NT2/D1 (cell line): ENCODE measurements around the gene INF2.
A peak's percentile ranks its signal among the peaks of the same experiment; 100 is the strongest.
"Not testable (repeated sequence)": the region's sequence is repeated elsewhere in the genome, so short reads cannot be mapped to it uniquely, and the experiment has no call there.

Experiments used
- DNase-seq: peaks from one replicate; pipeline ENCODE4 v3.0.0-alpha.2; 2011; ENCODE audit warnings: low read depth, low spot score
- H3K27me3 ChIP-seq: 2 replicates; pipeline ENCODE4 v1.6.0; 2011; ENCODE audit warnings: mild to moderate bottlenecking; ENCODE audit not compliant: insufficient read length, insufficient read depth
- H3K36me3 ChIP-seq: 2 replicates; pipeline ENCODE4 v1.6.1; 2011; ENCODE audit warnings: mild to moderate bottlenecking, low read length, mixed read lengths; ENCODE audit not compliant: insufficient read depth, insufficient read length
- H3K4me1 ChIP-seq: 2 replicates; pipeline ENCODE4 v1.5.1; 2011; ENCODE audit not compliant: insufficient read depth, insufficient read length
- H3K4me3 ChIP-seq: 2 replicates; pipeline ENCODE4 v1.5.1; 2011; ENCODE audit warnings: low read depth; ENCODE audit not compliant: insufficient read length
- H3K9ac ChIP-seq: 2 replicates; pipeline ENCODE4 v1.6.0; 2011; ENCODE audit warnings: low read depth; ENCODE audit not compliant: insufficient read length
- H3K9me3 ChIP-seq: 2 replicates; pipeline ENCODE4 v1.5.1; 2011; ENCODE audit warnings: mild to moderate bottlenecking, low read length; ENCODE audit not compliant: insufficient read depth
- SUZ12 ChIP-seq: IDR thresholded peaks from 2 replicates; pipeline ENCODE4 v1.6.1; 2011; ENCODE audit not compliant: insufficient read length, insufficient read depth; ENCODE audit errors: extremely low read depth
- YY1 ChIP-seq: IDR thresholded peaks from 2 replicates; pipeline ENCODE4 v1.6.1; 2011; ENCODE audit not compliant: insufficient read length, insufficient read depth
- ZNF274 ChIP-seq: IDR thresholded peaks from 2 replicates; pipeline ENCODE4 v1.6.1; 2011; ENCODE audit warnings: mild to moderate bottlenecking, low read depth, low read length

INF2 gene

DNA sequence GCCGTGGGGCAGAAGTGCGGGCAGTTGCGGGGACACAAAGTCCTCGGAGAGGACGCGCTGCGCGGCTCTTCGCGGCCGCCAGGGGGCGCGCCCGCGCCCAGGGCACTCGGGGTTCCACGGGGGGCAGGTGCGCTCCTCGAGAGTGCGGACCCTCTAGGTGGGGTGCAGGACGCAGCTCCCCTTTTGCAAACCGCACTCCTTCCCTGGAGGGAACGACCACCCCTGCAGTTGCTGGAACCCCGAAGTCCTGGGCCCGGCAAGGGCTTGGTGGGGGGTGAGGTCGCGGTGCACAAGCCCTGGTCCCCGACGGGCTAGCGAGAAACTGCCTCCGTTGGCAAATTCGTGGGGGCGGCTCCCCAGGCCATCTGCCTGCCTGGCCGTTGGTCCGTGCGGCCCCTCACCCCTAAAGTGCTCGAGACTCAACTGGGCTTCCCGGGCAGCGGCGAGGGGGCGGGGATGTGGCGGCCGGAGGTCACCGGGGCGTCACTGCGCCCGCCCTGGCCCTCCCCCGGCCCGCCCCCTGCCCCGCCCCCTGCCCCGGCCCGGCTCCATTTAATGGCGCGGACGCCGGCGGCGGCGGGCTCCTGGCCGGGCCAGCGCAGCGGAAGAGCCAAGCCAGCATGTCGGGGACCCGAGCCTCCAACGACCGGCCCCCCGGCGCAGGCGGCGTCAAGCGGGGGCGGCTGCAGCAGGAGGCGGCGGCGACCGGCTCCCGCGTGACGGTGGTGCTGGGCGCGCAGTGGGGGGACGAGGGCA, 34.4 kb downstream of the INF2 start, which contains the start of gene ADSS1:
Gene ADSS1, plus strand, starts transcription at position 579 of the 756 bp plus-strand sequence. Its CDS starts 42 bp downstream, at position 621.
- peak within 1 kb of the TSS; percentile 72 for H3K9ac ChIP-seq
- no peaks in the 10 kb centered on the region for H3K27me3 ChIP-seq
- H3K4me3 ChIP-seq, result peak within 1 kb of the TSS; percentile 54
- peaks cover 18% of the 10 kb centered on the region for H3K4me1 ChIP-seq
- no peak for DNase-seq
- peaks cover 23% of the 10 kb centered on the region for H3K36me3 ChIP-seq
- TF ChIP-seq SUZ12, result no peak
- TF ChIP-seq YY1, result no peak
- TF ChIP-seq ZNF274, result no peak
- H3K9me3 ChIP-seq, result no peaks in the 10 kb centered on the region

DNA sequence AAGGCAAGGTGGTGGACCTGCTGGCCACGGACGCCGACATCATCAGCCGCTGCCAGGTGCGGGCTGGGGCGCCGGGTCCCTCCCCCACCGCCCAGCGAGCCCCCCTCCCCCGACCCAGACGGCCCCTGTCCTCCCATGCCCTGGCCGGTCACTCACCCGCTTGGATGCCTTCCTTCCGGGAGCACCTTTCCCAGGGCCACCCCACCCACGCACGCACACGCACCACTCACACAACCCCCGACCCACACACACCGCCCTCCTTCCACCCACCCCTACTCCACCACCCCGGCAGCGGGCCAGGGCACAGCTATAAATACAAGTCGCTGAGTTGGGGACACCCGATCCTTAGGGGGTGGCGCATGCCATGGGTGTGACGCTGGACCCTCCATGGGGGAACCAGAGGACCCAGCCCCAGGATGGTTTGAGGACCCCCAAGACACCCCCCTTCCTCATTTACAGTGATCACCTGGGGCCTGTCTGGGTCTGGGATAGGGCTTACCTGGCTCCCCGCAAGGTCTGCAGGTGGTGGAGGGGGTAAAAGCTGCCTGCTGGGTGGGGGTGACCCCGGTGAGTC, 35.1 kb downstream of the INF2 start:
- peak overlapping the region; percentile 72 for H3K9ac ChIP-seq
- no peaks in the 10 kb centered on the region for H3K27me3 ChIP-seq
- peaks cover 16% of the 10 kb centered on the region for H3K36me3 ChIP-seq
- H3K9me3 ChIP-seq, result no peaks in the 10 kb centered on the region
- no peak for DNase-seq
- no peak for TF ChIP-seq YY1
- TF ChIP-seq ZNF274, result no peak
- no peak for TF ChIP-seq SUZ12
- H3K4me1 ChIP-seq, result peaks cover 18% of the 10 kb centered on the region
- H3K4me3 ChIP-seq, result peak overlapping the region; percentile 54

DNA sequence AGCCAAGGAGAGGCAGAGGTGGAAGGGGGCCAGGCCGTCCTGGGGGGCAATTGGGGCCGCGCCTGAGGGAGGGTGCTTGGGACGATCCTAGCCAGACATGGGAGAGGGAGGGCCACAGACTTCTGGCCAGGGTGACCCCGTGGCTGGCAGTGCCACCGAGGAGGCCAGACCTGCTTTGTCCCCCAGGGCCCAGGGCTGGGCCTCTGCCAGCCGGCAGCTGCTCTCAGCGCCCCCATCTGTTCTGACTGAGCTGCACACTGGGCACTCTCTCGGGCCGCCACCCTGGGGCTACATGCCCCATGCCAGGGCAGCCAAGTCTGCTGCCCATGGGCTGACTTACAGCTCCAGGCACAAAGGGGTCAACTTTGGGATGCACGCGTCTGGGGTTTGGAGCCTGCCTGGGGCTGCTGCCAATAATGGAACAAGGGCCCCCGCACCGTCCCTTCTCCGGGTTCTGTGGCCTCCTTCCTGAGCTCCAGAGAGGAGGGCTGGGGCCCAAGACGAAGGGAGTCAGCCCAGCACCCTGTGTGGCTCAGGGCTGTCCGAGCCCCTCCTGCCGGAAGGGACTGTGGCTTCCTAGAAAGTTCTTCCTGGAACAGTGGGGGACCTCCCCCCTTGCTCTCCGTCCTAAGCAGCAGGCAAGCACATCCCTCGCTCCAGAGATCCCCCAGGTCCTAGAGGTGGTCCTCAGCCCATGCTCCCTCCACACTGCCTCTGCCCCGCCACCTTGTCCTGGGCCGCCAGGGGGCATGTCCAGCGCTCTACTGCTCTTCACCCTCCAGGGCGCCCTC, 35.8 kb downstream of the INF2 start:
- H3K4me1 ChIP-seq, result peaks cover 18% of the 10 kb centered on the region
- DNase-seq, result no peak
- H3K4me3 ChIP-seq, result peak overlapping the region; percentile 54
- no peaks in the 10 kb centered on the region for H3K27me3 ChIP-seq
- H3K36me3 ChIP-seq, result peaks cover 9% of the 10 kb centered on the region
- peak overlapping the region; percentile 72 for H3K9ac ChIP-seq
- no peaks in the 10 kb centered on the region for H3K9me3 ChIP-seq
- no peak for TF ChIP-seq ZNF274
- TF ChIP-seq SUZ12, result no peak
- no peak for TF ChIP-seq YY1

DNA sequence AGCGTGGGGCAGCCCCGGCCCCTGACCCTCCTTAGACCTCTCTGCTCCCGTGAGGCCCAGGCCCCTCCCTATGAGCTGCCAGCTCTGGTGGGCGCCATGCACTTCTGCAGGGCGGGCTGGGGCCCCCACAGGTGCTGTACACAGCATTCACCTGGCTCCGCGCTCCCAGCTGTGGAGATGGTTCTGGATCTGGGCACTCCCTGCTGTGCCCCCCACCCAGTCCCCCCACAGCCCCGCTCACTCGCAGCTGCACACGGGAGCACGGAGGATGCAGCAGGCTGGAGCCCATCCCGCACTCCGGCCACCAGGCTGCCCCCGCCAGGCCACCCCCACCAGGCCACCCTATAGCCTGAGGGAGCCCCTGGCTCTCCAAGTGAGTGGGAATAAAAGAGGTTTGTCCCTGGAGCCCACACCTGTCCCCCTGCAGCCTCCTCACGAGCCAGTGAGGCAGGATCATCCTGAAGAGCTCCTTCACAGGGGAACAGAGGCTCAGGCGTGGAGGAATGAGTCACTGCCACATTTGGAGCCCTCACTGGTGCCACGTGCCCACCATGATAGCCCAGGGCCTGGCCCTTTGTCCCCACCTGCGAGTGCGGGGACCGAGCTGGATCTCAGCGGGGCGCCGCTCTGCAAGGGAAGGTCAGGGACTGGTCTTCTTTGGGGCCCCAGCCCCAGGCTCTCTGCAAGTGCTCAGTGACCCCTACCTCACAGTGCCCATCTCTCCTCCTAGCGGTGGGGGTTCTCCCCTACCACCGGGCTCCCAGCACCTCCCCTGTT, 36.5 kb downstream of the INF2 start:
- H3K9me3 ChIP-seq, result no peaks in the 10 kb centered on the region
- DNase-seq, result no peak
- no peak overlapping the region for H3K4me3 ChIP-seq
- H3K4me1 ChIP-seq, result peaks cover 18% of the 10 kb centered on the region
- peaks cover 9% of the 10 kb centered on the region for H3K36me3 ChIP-seq
- H3K9ac ChIP-seq, result no peak overlapping the region
- TF ChIP-seq YY1, result no peak
- TF ChIP-seq SUZ12, result no peak
- TF ChIP-seq ZNF274, result no peak
- H3K27me3 ChIP-seq, result no peaks in the 10 kb centered on the region

DNA sequence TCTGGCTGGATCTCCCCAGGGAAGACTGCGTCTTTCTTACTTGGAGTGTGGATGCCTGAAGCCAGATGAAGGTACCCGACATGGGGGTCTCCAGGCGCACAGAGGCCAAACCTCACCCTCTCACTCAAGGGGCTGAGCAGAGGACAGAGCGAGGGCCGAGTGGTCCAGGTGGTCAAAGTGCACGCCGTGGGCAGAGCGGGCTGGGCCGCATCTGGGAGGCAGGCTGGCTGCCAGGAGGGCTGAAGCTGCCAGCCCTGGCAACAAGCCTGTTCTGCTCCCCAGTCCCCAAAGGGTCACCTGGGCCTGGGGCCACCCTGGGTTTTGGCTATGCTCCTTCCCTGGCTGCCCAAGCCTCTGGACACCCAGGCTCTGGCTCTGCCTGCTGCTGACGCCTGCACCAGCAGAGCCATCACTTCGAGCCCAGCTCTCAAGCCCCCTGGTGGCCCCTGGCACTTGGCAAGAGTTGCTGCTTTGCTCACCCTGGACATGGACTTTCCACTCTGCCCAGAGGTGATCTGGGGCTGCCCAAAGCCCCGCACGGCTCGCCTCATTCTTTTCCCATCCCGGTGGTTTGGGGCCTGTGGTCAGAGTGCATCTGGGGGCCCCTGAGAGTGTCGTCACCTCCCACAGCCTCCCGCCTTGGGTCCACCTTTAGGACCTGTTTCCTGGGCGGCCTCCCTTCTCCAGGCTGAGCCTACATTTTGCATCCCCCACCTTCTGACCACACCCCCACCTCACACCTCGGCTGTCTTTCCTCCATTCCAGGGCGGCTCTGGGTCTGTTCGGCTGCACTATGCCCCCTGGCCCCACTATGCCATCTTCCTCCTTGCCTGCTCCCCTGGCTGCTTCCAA, 37.4 kb downstream of the INF2 start:
- DNase-seq, result no peak
- Histone ChIP-seq H3K27me3 (no peaks in the 10 kb centered on the region), H3K4me3 (no peak overlapping the region), H3K4me1 (peaks cover 18% of the 10 kb centered on the region), H3K9ac (no peak overlapping the region), H3K9me3 (no peaks in the 10 kb centered on the region), H3K36me3 (peaks cover 2% of the 10 kb centered on the region)
- TF ChIP-seq ZNF274 (no peak), SUZ12 (no peak), YY1 (no peak)

DNA sequence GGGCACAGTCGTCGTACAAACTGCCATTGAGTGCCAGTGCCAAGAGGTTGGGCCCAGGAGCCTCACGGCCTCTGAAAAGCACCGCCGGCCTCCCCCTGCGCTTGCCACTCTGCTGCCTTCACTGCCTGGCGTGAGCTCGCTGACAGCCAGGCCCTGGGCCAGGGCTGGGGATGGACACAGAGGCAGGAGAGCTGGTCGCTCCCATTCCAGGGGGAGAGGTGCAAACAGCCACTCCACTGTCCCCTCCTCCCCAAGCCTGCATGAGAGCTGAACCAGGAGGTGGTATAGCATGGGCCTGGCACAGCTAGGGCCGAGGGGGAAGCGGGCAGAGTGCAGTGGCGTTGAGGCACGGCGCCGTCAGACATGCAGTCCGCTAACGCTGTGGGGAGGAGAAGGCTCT, 39.2 kb downstream of the INF2 start:
- TF ChIP-seq SUZ12 (no peak), ZNF274 (no peak), YY1 (no peak)
- peaks cover 12% of the 10 kb centered on the region for H3K4me1 ChIP-seq
- no peaks in the 10 kb centered on the region for H3K36me3 ChIP-seq
- H3K4me3 ChIP-seq, result no peak overlapping the region
- H3K9me3 ChIP-seq, result no peaks in the 10 kb centered on the region
- no peak for DNase-seq
- H3K27me3 ChIP-seq, result no peaks in the 10 kb centered on the region
- H3K9ac ChIP-seq, result no peak overlapping the region

DNA sequence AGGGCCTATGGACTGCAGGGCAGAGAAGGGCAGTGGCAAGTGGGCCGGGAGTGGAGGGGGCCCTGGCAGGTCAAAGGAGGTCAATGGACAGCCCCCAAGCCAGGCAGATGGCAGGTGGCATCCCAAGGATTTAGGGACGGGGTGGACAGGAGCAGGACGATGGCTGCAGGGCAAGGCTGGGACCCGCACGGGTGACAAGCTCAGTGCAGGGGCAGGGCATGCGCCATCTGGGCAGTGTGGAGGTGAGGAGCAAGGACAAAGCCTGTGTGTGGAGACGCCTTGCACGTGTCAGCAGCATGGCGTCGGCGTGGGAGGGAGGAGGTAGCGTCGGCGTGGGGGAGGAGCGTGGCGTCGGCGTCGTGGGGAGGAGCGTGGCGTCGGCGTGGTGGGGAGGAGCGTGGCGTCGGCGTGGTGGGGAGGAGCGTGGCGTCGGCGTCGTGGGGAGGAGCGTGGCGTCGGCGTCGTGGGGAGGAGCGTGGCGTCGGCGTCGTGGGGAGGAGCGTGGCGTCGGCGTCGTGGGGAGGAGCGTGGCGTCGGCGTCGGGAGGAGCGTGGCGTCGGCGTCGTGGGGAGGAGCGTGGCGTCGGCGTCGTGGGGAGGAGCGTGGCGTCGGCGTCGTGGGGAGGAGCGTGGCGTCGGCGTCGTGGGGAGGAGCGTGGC, 39.9 kb downstream of the INF2 start:
- not testable (repeated sequence) for DNase-seq, H3K9ac ChIP-seq

More for the DNA sequence above, 39.9 kb downstream of the INF2 start:
- H3K36me3 ChIP-seq, H3K9me3 ChIP-seq, H3K4me3 ChIP-seq, H3K27me3 ChIP-seq: not testable (repeated sequence)
- H3K4me1 ChIP-seq, result peaks cover 12% of the 10 kb centered on the region
